DND-41 (cell line): Measurements from ENCODE around the gene TRPM3.

Experiments used
- ATAC-seq: fragments of 200-7000 bp; cut with Tn5 transposase; 3 replicates; pipeline ENCODE4 v1.9.1; 2021; ENCODE audit warnings: low read depth; ENCODE audit not compliant: insufficient read depth
- DNase-seq: peaks from one replicate; pipeline ENCODE4 v3.0.0-alpha.2; 2020
- H2AFZ ChIP-seq: 2 replicates; pipeline ENCODE4 v1.6.0; 2012; ENCODE audit warnings: low read depth, low read length
- H3K27ac ChIP-seq: 2 replicates; pipeline ENCODE4 v1.5.1; 2012; ENCODE audit warnings: low read length, inconsistent platforms
- H3K27me3 ChIP-seq: fragments of 200-600 bp; sonication (generic); 2 replicates; pipeline ENCODE4 v1.6.0; 2012; ENCODE audit warnings: low read length, mild to moderate bottlenecking, inconsistent platforms; ENCODE audit not compliant: insufficient read depth, poor library complexity
- H3K36me3 ChIP-seq: 2 replicates; pipeline ENCODE4 v1.5.1; 2012; ENCODE audit warnings: low read length, inconsistent platforms; ENCODE audit not compliant: insufficient read depth
- H3K4me1 ChIP-seq: 2 replicates; pipeline ENCODE4 v1.5.1; 2012; ENCODE audit warnings: mild to moderate bottlenecking, low read length; ENCODE audit not compliant: insufficient read depth
- H3K4me2 ChIP-seq: 2 replicates; pipeline ENCODE4 v1.6.0; 2012; ENCODE audit warnings: mild to moderate bottlenecking, moderate library complexity, low read length, inconsistent platforms; ENCODE audit not compliant: insufficient read depth
- H3K4me3 ChIP-seq, 2 experiments: fragments of 200-600 bp in 1 of 2; shearing (Covaris generic) in 1 of 2; 2 replicates each; pipeline ENCODE4 v1.5.1; 2012 to 2016; ENCODE audit warnings: inconsistent platforms in 2 of 2, low read length in 2 of 2, mild to moderate bottlenecking in 2 of 2, low read depth in 1 of 2, moderate library complexity in 1 of 2
- H3K79me2 ChIP-seq: 2 replicates; pipeline ENCODE4 v1.6.0; 2012; ENCODE audit warnings: low read length, inconsistent platforms; ENCODE audit not compliant: insufficient read depth
- H3K9ac ChIP-seq: 2 replicates; pipeline ENCODE4 v1.6.0; 2012; ENCODE audit warnings: low read depth, mild to moderate bottlenecking, inconsistent platforms, low read length, moderate library complexity
- H3K9me3 ChIP-seq: 2 replicates; pipeline ENCODE4 v1.5.1; 2012; ENCODE audit warnings: low read length, moderate library complexity, mild to moderate bottlenecking, inconsistent platforms; ENCODE audit not compliant: insufficient read depth, severe bottlenecking
- H4K20me1 ChIP-seq: 2 replicates; pipeline ENCODE4 v1.6.0; 2012; ENCODE audit warnings: low read length; ENCODE audit not compliant: insufficient read depth
- CTCF ChIP-seq: IDR thresholded peaks from 2 replicates; pipeline ENCODE4 v1.5.1; 2012; ENCODE audit warnings: borderline replicate concordance, low read length, moderate library complexity, mild to moderate bottlenecking; ENCODE audit not compliant: poor library complexity, severe bottlenecking; ENCODE audit errors: extremely low read depth
- EZH2 ChIP-seq: IDR thresholded peaks from 3 replicates; pipeline ENCODE4 v1.6.1; 2012; ENCODE audit warnings: borderline replicate concordance, low read depth, mild to moderate bottlenecking, moderate library complexity, low read length, inconsistent platforms; ENCODE audit not compliant: severe bottlenecking

The TRPM3 gene

GRCh38 chr9:70921136-70921535 is 200.3 kb downstream of the TRPM3 start:
- ATAC-seq (no peak), DNase-seq (no peak)
- H3K36me3 ChIP-seq = no peaks in the 10 kb centered on the region
- H3K4me2 ChIP-seq = no peak overlapping the region
- no peaks in the 10 kb centered on the region for H3K79me2 ChIP-seq
- H3K9ac ChIP-seq = no peak overlapping the region
- no peaks in the 10 kb centered on the region for H4K20me1 ChIP-seq
- no peak overlapping the region for H2AFZ ChIP-seq
- no peak overlapping the region for H3K4me3 ChIP-seq
- no peaks in the 10 kb centered on the region for H3K4me1 ChIP-seq
- TF ChIP-seq EZH2 (no peak), CTCF (no peak)
- H3K9me3 ChIP-seq = no peaks in the 10 kb centered on the region
- no peak overlapping the region for H3K27ac ChIP-seq
- H3K27me3 ChIP-seq = no peaks in the 10 kb centered on the region

GRCh38 chr9:70917277-70917676 is 204.1 kb downstream of the TRPM3 start:
- no peak for DNase-seq
- H4K20me1 ChIP-seq = no peaks in the 10 kb centered on the region
- no peak overlapping the region for H3K27ac ChIP-seq
- no peak overlapping the region for H3K4me3 ChIP-seq
- no peaks in the 10 kb centered on the region for H3K27me3 ChIP-seq
- H3K79me2 ChIP-seq = no peaks in the 10 kb centered on the region
- no peak for TF ChIP-seq CTCF
- no peak for TF ChIP-seq EZH2
- no peaks in the 10 kb centered on the region for H3K4me1 ChIP-seq
- no peaks in the 10 kb centered on the region for H3K9me3 ChIP-seq
- H2AFZ ChIP-seq = no peak overlapping the region
- H3K9ac ChIP-seq = no peak overlapping the region
- no peaks in the 10 kb centered on the region for H3K36me3 ChIP-seq
- ATAC-seq = no peak
- H3K4me2 ChIP-seq = no peak overlapping the region

GRCh38 chr9:70911791-70912190 is 209.6 kb downstream of the TRPM3 start:
- Histone ChIP-seq H2AFZ (no peak overlapping the region), H3K9me3 (no peaks in the 10 kb centered on the region), H3K36me3 (no peaks in the 10 kb centered on the region), H3K9ac (no peak overlapping the region), H3K4me1 (no peaks in the 10 kb centered on the region), H3K27ac (no peak overlapping the region), H3K4me2 (no peak overlapping the region), H3K4me3 (no peak overlapping the region), H4K20me1 (no peaks in the 10 kb centered on the region), H3K79me2 (no peaks in the 10 kb centered on the region), H3K27me3 (no peaks in the 10 kb centered on the region)
- DNase-seq (no peak), ATAC-seq (no peak)
- TF ChIP-seq CTCF = no peak
- no peak for TF ChIP-seq EZH2

GRCh38 chr9:70910598-70910997 is 210.8 kb downstream of the TRPM3 start:
- no peak for TF ChIP-seq EZH2
- TF ChIP-seq CTCF = no peak
- DNase-seq (no peak), ATAC-seq (no peak)
- no peaks in the 10 kb centered on the region for H3K27me3 ChIP-seq
- no peaks in the 10 kb centered on the region for H3K4me1 ChIP-seq
- no peaks in the 10 kb centered on the region for H3K36me3 ChIP-seq
- no peaks in the 10 kb centered on the region for H4K20me1 ChIP-seq
- H3K27ac ChIP-seq = no peak overlapping the region
- H3K9ac ChIP-seq = no peak overlapping the region
- no peak overlapping the region for H3K4me2 ChIP-seq
- H3K79me2 ChIP-seq = no peaks in the 10 kb centered on the region
- H3K9me3 ChIP-seq = no peaks in the 10 kb centered on the region
- H2AFZ ChIP-seq = no peak overlapping the region
- no peak overlapping the region for H3K4me3 ChIP-seq
